Stomach (tissue), 9 donors: ENCODE measurements around the gene EXOSC5. TPM values are rescaled to one million over a fixed set of nuclear protein-coding genes. Genes with fewer than 3 reads are reported as not detected.
A peak's percentile ranks its signal among the peaks of the same experiment; 100 is the strongest.

ENCODE experiments used
- DNase-seq, 2 donors: peaks; one replicate each; pipeline versions ENCODE4 v3.0.0 to v3.0.0-alpha.2; 2013 to 2019
- H3K27ac ChIP-seq, 5 donors: fragments of 200-600 bp in 4 of 5; sonication (generic) in 4 of 5; one replicate each; pipeline ENCODE4 v1.5.1; 2013 to 2019; ENCODE audit warnings: mild to moderate bottlenecking in 1 of 5, moderate library complexity in 1 of 5
- H3K27me3 ChIP-seq, 3 donors: fragments of 200-600 bp; sonication (generic); one replicate each; pipeline ENCODE4 v1.5.1; 2017 to 2019; ENCODE audit warnings: mixed run types in 1 of 3
- H3K36me3 ChIP-seq, 4 donors: fragments of 200-600 bp; sonication (generic); 1 replicate in 3 of 4; 2 replicates in 1 of 4; pipeline ENCODE4 v1.5.1; 2016 to 2019
- H3K4me1 ChIP-seq, 4 donors: fragments of 200-600 bp; sonication (generic); one replicate each; pipeline ENCODE4 v1.5.1; 2016 to 2019
- H3K4me3 ChIP-seq, 4 donors: fragments of 200-600 bp; sonication (generic) in 3 of 4; one replicate each; pipeline ENCODE4 v1.5.1; 2016 to 2019; ENCODE audit warnings: mild to moderate bottlenecking in 1 of 4
- H3K9me3 ChIP-seq, 4 donors: fragments of 200-600 bp; sonication (generic); one replicate each; pipeline ENCODE4 v1.5.1; 2016 to 2019
- EP300 ChIP-seq: sonication (generic); formaldehyde crosslinking; IDR thresholded peaks from one replicate; pipeline ENCODE4 v1.6.1; 2017; ENCODE audit warnings: antibody characterized with exemption
- POLR2A ChIP-seq, 4 donors: fragments of 450-650 bp; IDR thresholded peaks; one replicate each; pipeline ENCODE4 v1.6.1; 2016; ENCODE audit warnings: antibody characterized with exemption in 4 of 4, control low read depth in 2 of 4, mild to moderate bottlenecking in 1 of 4, moderate library complexity in 1 of 4
- POLR2AphosphoS5 ChIP-seq, 3 donors: sonication (generic); formaldehyde crosslinking; IDR thresholded peaks; one replicate each; pipeline ENCODE4 v1.6.1; 2016; ENCODE audit warnings: antibody characterized with exemption in 3 of 3
- WGBS, 5 donors: extraction: QIAGEN DNeasy Blood & Tissue Kit in 3 of 5; methylation state at CpG; one replicate each; pipeline versions ENCODE4 v1.1.5 to v1.1.7; 2013 to 2018; 5-methylcytosine and 5-hydroxymethylcytosine counted together
- intact Hi-C: fragments of 100-400 bp; cut with DNase I; formaldehyde crosslinking; loops from one replicate; pipeline ENCODE4 v1.15.1; 2023; ENCODE audit warnings: low total_unique reads
- polyA plus RNA-seq, 3 donors: library from polyadenylated mRNA; stranded (reverse); fragments of 200-250 nt; gene quantifications; one replicate each; pipeline ENCODE4 v1.2.3, GENCODE V29; 2013
- small RNA-seq, 4 donors: library from RNA; depleted of rRNA; stranded (forward); fragments of <200 nt; gene quantifications; one replicate each; pipeline ENCODE3, GENCODE V24; 2016
- total RNA-seq, 5 donors: library from RNA; depleted of rRNA; stranded (reverse); fragments of >200 nt; gene quantifications; one replicate each; pipeline versions ENCODE4 v1.1.0 to v1.2.3, GENCODE V29; 2014 to 2016
- TF ChIP-seq, protein P1 (sequence below), 7 experiments: fragments of 450-650 bp in 4 of 7; fragments of 200-600 bp in 3 of 7; sonication (generic) in 3 of 7; IDR thresholded peaks; one replicate each; pipeline ENCODE4 v1.5.1; 2016 to 2019; ENCODE audit warnings: antibody characterized with exemption in 7 of 7, control low read depth in 2 of 7, mild to moderate bottlenecking in 1 of 7
- donor health status: healthy with polysubstance abuse.
- donor health status: Bipolar disorder and iron deficiency.
- donor health status: healthy.

Gene EXOSC5
- total and polyA plus RNA-seq, 8 donors: 4.8 to 131 (median 23.9) TPM

DNA sequence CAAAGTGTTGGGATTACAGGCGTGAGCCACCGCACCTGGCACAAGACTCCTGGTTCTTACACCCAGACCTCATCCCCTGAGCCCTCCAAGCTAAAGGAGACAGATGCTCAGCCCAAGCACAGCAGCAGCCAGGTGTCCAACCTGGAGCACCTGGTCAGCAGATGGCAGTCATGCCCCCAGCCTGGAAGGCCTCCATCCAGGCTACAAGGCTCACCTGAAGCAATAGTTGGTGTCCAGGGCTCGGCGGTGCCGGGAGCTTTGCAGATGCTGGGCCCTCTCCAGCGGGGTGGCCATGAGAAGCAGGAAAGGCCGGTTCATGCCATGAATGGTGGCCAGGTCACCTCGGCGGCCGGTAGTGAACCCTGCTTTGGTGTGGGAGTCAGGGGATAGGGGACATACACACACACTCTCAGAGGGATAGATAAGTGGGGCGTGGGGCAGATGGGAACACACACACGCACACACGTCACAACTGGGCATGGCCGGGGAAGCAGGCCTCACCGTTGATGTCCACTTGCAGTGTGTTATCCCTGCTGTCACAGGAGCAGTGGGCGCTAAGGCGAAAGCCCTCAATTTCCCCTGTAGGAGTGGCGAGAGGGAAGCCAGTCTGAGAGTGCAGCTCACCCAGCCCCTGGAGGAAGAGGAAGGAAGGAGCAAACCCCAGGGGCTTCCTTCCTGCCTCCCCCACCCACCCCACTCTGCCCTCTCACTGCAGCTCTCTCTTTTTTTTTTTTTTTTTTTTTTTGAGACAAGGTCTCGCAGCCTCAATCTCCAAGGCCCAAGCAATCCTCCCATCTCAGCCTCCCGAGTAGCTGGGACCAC is 55.3 kb downstream of the EXOSC5 start:
- H3K27me3 ChIP-seq: no peaks in the 10 kb centered on the region
- H3K9me3 ChIP-seq: no peaks in the 10 kb centered on the region
- H3K36me3 ChIP-seq: peaks cover 11 to 99% (median 86%) of the 10 kb centered on the region in 4 donors
- TF ChIP-seq, protein P1, sequence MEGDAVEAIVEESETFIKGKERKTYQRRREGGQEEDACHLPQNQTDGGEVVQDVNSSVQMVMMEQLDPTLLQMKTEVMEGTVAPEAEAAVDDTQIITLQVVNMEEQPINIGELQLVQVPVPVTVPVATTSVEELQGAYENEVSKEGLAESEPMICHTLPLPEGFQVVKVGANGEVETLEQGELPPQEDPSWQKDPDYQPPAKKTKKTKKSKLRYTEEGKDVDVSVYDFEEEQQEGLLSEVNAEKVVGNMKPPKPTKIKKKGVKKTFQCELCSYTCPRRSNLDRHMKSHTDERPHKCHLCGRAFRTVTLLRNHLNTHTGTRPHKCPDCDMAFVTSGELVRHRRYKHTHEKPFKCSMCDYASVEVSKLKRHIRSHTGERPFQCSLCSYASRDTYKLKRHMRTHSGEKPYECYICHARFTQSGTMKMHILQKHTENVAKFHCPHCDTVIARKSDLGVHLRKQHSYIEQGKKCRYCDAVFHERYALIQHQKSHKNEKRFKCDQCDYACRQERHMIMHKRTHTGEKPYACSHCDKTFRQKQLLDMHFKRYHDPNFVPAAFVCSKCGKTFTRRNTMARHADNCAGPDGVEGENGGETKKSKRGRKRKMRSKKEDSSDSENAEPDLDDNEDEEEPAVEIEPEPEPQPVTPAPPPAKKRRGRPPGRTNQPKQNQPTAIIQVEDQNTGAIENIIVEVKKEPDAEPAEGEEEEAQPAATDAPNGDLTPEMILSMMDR (IDR thresholded peaks at IDR 0.05): peak in 1 of 7 experiments; percentile 40
- TF ChIP-seq POLR2A (IDR thresholded peaks at IDR 0.05): no peak
- TF ChIP-seq EP300: no peak
- TF ChIP-seq POLR2AphosphoS5 (IDR thresholded peaks at IDR 0.05): peak in 1 of 3 donors; percentile 6
- no peak overlapping the region for H3K27ac ChIP-seq
- peak overlapping the region in 1 of 4 donors; percentile 6 for H3K4me3 ChIP-seq
- peaks cover 0 to 16% (median 2%) of the 10 kb centered on the region in 4 donors for H3K4me1 ChIP-seq
- intact Hi-C loops: no loop called here
- peak; percentile 72 for DNase-seq
- WGBS, 5 donors: 53 to 77% (median 57%) methylated on average over 20 of the region's 20 CpGs

DNA sequence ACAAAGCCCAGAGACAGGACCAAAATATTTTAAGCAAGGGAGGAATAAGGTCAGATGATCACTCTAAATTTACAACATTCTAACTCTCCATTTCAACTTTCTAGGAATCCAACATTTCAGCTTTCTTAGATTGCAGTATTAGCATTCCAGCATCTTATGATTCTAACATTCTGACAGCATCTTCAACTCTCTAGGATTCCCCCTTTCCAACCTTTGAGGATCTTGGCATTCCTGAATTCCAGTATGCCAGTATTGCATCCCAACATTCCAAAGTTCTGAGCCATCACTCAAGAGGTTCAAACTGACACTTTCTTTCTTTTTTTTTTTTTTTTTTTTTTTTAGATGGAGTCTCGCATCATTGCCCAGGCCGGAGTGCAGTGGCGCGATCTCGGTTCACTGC is 57.2 kb downstream of the EXOSC5 start:
- no peak for TF ChIP-seq POLR2A (IDR thresholded peaks at IDR 0.05)
- TF ChIP-seq, protein P1 (IDR thresholded peaks at IDR 0.05): no peak
- no peak for TF ChIP-seq POLR2AphosphoS5 (IDR thresholded peaks at IDR 0.05)
- no peak for TF ChIP-seq EP300
- DNase-seq: no peak
- no peaks in the 10 kb centered on the region for H3K9me3 ChIP-seq
- peaks cover 0 to 22% (median 2%) of the 10 kb centered on the region in 4 donors for H3K4me1 ChIP-seq
- WGBS, 5 donors: 95 to 99% (median 97%) methylated on average over 5 of the region's 5 CpGs
- H3K27me3 ChIP-seq: no peaks in the 10 kb centered on the region
- H3K27ac ChIP-seq: no peak overlapping the region
- peaks cover 9 to 95% (median 77%) of the 10 kb centered on the region in 4 donors for H3K36me3 ChIP-seq
- intact Hi-C loops: no loop called here
- no peak overlapping the region for H3K4me3 ChIP-seq

Small RNAs within 50 kb of the gene (small RNA-seq; reads per million reads assigned to genes)
- gene RF00017: 0 reads per million in 4 donors

Other genes with a start within 250 kb of the EXOSC5 start
- 10 to 100 TPM; 13.4 to 85.3 (median 39.7) TPM for gene CYP2S1, start 204.1 kb downstream of the EXOSC5 start, total RNA-seq
- 10 to 100 TPM in 2 of 3 donors, 1 to 10 TPM in 1; 7.9 to 19.9 (median 15.5) TPM for gene CYP2S1, start 204.1 kb downstream of the EXOSC5 start, polyA plus RNA-seq
- gene AXL, start 178.1 kb downstream of the EXOSC5 start, total RNA-seq: 10 to 100 TPM; 14.8 to 48.7 (median 38.9) TPM
- 1 to 10 TPM; 6.1 to 8.4 (median 7.0) TPM for gene AXL, start 178.1 kb downstream of the EXOSC5 start, polyA plus RNA-seq
- 100 to 1,000 TPM in 3 of 5 donors, 10 to 100 TPM in 2; 47.8 to 319 (median 104) TPM for gene HNRNPUL1, start 133.0 kb downstream of the EXOSC5 start, total RNA-seq
- gene HNRNPUL1, start 133.0 kb downstream of the EXOSC5 start, polyA plus RNA-seq: 10 to 100 TPM; 64.2 to 89.0 (median 84.0) TPM
- 10 to 100 TPM in 3 of 5 donors, 1 to 10 TPM in 2; 2.2 to 62.6 (median 19.7) TPM for gene CCDC97, start 87.2 kb downstream of the EXOSC5 start, total RNA-seq
- gene CCDC97, start 87.2 kb downstream of the EXOSC5 start, polyA plus RNA-seq: 10 to 100 TPM in 2 of 3 donors, 1 to 10 TPM in 1; 9.8 to 13.7 (median 13.0) TPM
- gene TGFB1, start 43.4 kb downstream of the EXOSC5 start, total RNA-seq: 10 to 100 TPM in 3 of 5 donors, 1 to 10 TPM in 2; 1.3 to 54.3 (median 13.6) TPM
- 10 to 100 TPM; 10.2 to 15.6 (median 15.4) TPM for gene TGFB1, start 43.4 kb downstream of the EXOSC5 start, polyA plus RNA-seq
- 10 to 100 TPM in 1 of 5 donors, 1 to 10 TPM in 2, under 1 TPM in 1, not detected in 1; 0.58 to 20.3 (median 5.3) TPM for gene B9D2, start 33.2 kb downstream of the EXOSC5 start, total RNA-seq
- gene B9D2, start 33.2 kb downstream of the EXOSC5 start, polyA plus RNA-seq: 10 to 100 TPM in 2 of 3 donors, 1 to 10 TPM in 1; 9.2 to 17.4 (median 10.7) TPM
- gene TMEM91, start 20.8 kb downstream of the EXOSC5 start, total RNA-seq: 10 to 100 TPM in 2 of 5 donors, 1 to 10 TPM in 3; 2.3 to 76.3 (median 8.2) TPM
- gene TMEM91, start 20.8 kb downstream of the EXOSC5 start, polyA plus RNA-seq: 10 to 100 TPM; 14.8 to 33.9 (median 22.4) TPM
- 10 to 100 TPM in 4 of 5 donors, 1 to 10 TPM in 1; 1.8 to 55.4 (median 23.0) TPM for gene BCKDHA, start 459 bp upstream of the EXOSC5 start, total RNA-seq
- gene BCKDHA, start 459 bp upstream of the EXOSC5 start, polyA plus RNA-seq: 10 to 100 TPM; 48.7 to 80.6 (median 50.9) TPM
- gene B3GNT8, start 30.0 kb upstream of the EXOSC5 start, total RNA-seq: 100 to 1,000 TPM in 1 of 5 donors, 1 to 10 TPM in 1, under 1 TPM in 1, not detected in 2; 0.92 to 158 (median 1.7) TPM
- 1 to 10 TPM; 4.6 to 9.9 (median 6.1) TPM for gene B3GNT8, start 30.0 kb upstream of the EXOSC5 start, polyA plus RNA-seq
- 10 to 100 TPM in 4 of 5 donors, 1 to 10 TPM in 1; 8.2 to 50.0 (median 36.4) TPM for gene DMAC2, start 42.6 kb upstream of the EXOSC5 start, total RNA-seq
- 10 to 100 TPM; 44.1 to 50.9 (median 48.1) TPM for gene DMAC2, start 42.6 kb upstream of the EXOSC5 start, polyA plus RNA-seq
- not detected for gene ERICH4, start 45.8 kb upstream of the EXOSC5 start, total RNA-seq
- not detected for gene ERICH4, start 45.8 kb upstream of the EXOSC5 start, polyA plus RNA-seq
- gene CEACAM21, start 178.8 kb upstream of the EXOSC5 start, total RNA-seq: 1 to 10 TPM in 1 of 5 donors, not detected in 4; 2.0 TPM
- gene CEACAM21, start 178.8 kb upstream of the EXOSC5 start, polyA plus RNA-seq: 1 to 10 TPM in 1 of 3 donors, under 1 TPM in 1, not detected in 1; 0.63 to 6.1 TPM
- 1 to 10 TPM in 2 of 5 donors, not detected in 3; 1.8 to 8.3 TPM for gene CEACAM4, start 229.7 kb upstream of the EXOSC5 start, total RNA-seq
- under 1 TPM in 2 of 3 donors, not detected in 1; 0.63 to 0.92 TPM for gene CEACAM4, start 229.7 kb upstream of the EXOSC5 start, polyA plus RNA-seq